ENCODE measurements around the gene DUSP14.

- no peak for TF ChIP-seq TAF1 (IDR thresholded peaks at IDR 0.05; ENCODE audit: borderline replicate concordance, insufficient read depth, low read length)
- TF ChIP-seq POLR2AphosphoS5 (IDR thresholded peaks at IDR 0.05; ENCODE audit: low read depth, low read length) = no peak
- no peak for TF ChIP-seq SIN3A (IDR thresholded peaks at IDR 0.05; ENCODE audit: borderline replicate concordance, insufficient read depth, low read length)
Observed at GRCh38 chr17:37512442-37513068, 22.9 kb downstream of the DUSP14 start.

Data from PFSK-1 (cell line).